GM21515 (cell line): ENCODE results near the gene HPS6.
A peak's percentile ranks its signal among the peaks of the same experiment; 100 is the strongest.
"Not testable (repeated sequence)": the region's sequence is repeated elsewhere in the genome, so short reads cannot be mapped to it uniquely, and the experiment has no call there.

Experiments
- ATAC-seq: cut with Tn5 transposase; IDR thresholded peaks from one replicate; pipeline ENCODE4 v1.9.1; 2021; ENCODE audit not compliant: unreplicated experiment

The HPS6 gene

DNA sequence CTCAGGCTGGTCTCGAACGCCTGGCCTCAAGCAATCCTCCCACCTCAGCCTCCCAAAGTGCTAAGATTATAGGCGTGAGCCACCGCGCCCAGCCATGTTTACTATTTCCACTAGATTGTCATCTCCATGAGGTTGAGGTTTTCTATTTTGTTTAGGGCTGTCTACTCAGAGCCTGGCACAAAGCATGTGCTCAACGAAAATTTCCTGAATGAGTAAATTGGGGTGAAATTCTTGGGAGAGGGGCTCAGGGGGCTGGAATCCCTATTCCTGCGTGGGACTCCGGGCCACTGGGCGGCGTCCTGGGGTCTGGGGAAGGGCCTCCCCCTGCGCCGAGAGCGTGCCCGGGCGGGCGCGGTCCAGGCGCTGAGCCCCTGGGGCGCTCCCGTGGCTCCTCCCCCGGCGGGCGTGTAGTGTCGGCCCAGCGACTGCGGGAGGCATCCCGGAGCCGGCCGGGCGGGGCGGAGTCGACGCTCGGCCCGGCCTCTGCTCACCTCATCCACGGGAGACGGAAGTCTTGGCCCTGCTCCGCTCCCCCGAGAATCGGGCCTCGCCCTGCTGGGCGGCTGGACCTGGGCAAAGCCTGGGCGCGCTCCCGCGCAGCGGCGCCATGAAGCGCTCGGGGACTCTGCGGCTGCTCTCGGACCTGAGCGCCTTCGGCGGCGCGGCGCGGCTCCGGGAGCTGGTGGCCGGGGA is at the start of gene HPS6:
TSS of gene HPS6 (plus strand) at position 482 of the 693 bp plus-strand sequence. CDS start at position 608, 126 bp downstream.
- peak; percentile 95 for ATAC-seq

DNA sequence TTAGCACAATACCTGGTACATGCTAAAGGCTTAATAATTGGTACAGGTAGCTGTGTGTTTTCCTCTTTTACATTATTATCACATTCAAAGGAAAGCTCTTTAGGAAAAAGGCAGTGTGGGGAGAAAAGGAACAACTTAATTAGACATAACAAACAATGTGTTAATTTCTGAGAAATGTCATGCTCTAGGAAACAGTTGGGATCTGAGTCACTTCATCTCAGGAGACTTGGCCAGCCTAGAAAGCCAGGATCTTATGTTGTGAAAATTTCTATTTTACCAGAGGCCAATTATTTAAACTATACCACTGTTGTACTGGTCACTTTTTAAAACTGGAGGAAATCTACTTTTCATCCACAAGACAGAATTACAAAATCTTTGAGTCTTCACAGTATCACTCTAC is 48.7 kb upstream of the HPS6 start:
- no peak for ATAC-seq

DNA sequence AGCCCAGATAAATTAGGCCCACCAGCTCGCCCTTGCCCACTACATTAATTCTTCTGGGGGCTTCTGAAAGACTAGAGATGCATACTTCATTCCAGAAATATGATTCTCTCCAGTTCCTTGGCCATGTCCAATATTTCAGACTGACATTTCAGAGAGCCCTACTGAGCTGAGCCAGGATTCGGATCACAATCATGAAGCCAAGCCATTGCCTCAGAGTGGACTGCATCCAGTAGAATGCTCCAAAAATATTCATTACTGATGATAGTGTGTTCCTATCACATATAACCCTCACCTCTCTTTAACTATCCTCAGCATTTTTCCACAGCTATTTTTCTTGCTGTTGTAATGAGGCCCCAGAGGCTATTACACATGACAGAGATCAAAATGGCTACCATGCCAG is 47.9 kb upstream of the HPS6 start:
- ATAC-seq = no peak

GRCh38 chr10:102020938-102021337 is 44.2 kb upstream of the HPS6 start:
- no peak for ATAC-seq

- no peak for ATAC-seq
These were observed 40.4 kb upstream of the HPS6 start for GRCh38 chr10:102024799-102025198.

DNA sequence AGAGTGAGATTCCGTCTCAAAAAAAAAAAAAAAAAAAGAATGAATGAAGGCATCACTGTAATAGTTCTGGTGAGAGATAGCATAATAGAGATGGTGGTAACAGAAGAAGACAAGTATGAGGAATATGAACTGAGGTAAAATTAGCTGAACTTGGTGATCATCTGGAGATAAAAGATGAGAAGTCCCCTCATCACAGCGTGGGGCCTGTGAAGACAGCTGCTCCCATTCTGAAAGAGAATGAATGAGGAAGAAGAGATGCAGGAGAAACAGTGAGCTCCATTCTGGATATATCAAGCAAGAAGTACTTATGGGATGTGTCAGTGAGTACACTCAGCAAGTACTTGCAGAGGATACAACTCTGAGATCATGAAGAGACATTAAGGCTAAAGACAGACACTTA is 37.9 kb upstream of the HPS6 start:
- no peak for ATAC-seq

- ATAC-seq = no peak
These were observed 31.4 kb upstream of the HPS6 start for GRCh38 chr10:102033787-102034186.

GRCh38 chr10:102035807-102036206 is 29.3 kb upstream of the HPS6 start:
- not testable (repeated sequence) for ATAC-seq

GRCh38 chr10:102038410-102038809 is 26.7 kb upstream of the HPS6 start:
- no peak for ATAC-seq

- ATAC-seq = no peak
These were observed 24.7 kb upstream of the HPS6 start for GRCh38 chr10:102040305-102041050.

DNA sequence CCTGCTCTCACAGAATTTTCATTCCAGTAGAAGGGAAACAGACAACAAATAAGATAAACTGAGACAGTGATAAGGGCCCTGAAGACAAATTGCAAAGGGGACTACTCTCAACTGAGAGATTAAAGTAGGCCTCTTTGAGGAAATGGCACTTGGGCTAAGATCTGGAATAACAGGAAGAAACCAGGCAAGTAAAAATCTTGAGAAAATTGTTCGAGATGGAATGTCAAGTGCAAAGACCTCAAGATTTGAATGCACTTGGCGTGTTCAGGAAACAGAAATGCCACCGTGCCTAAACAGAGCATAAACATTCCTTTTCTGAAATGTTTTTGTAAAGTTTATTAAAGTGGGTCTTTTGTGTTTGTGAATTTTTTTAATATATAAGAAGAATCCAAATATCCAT is 19.9 kb upstream of the HPS6 start:
- ATAC-seq = no peak

- no peak for ATAC-seq
These were observed 19.1 kb upstream of the HPS6 start for GRCh38 chr10:102046095-102046494.

- ATAC-seq = not testable (repeated sequence)
These were observed 10.1 kb upstream of the HPS6 start for GRCh38 chr10:102054881-102055646.

DNA sequence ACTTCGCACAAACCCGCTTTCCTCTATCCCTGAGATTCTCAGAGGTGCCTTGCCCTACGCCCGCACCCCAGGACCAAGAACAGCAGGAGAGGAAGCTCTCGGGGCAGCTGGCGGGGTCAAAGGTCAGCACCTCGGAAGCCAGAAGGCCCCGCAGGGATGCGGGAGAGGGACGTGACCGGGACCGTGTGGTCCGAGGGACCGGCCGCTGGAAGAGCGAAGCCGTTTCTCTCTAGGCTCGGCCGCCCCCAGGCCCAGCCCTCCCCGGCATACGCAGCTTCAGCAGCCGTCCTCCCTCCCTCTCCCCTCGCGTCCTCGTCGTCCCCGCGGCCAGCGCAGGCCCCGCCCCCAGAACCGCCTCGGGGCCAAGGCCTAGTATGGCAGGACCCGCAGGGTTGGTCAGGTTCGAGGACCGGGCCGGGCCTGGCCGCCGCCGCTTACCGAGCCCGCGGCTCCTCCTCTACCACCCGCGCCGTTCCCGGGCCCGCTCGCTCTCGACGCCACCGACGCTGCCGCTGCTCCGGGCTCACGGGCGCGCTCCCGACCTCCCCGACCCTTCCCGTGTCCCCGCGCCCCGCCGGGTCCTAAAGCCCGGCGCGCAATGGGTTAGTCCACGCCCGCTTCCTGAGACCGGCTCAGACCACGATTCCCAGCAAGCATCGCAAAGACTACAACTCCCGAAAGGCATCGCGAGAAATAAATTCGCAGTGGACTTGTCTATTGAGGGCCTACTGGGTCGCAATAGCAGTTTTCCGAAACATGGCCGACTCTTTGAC is 9.3 kb upstream of the HPS6 start, which contains the start of gene ARMH3:
TSS of gene ARMH3 (minus strand) at position 527 of the 773 bp plus-strand sequence. CDS start 16,059 bp downstream, outside the sequence.
- peak; percentile 93 for ATAC-seq

DNA sequence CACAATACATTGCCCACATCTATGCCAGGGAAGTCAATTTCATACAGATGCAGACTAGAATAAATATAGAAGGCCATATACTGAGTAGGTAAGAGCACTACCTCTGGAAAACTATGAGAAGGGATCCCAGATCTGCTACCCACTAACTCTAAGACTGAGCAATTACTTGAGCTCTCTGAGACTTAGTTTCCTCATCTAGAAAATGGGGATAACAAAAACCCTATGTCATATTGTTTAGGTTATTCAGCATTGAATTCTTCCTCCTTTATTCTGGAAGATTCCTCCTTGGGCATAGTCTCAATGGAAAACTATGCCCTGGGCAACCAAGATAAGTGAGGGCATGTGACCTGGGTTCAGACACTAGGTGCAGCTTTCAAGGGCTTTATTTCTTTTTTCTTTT is 5.2 kb upstream of the HPS6 start:
- ATAC-seq = no peak

GRCh38 chr10:102064503-102064867 is 664 bp upstream of the HPS6 start:
- no peak for ATAC-seq

GRCh38 chr10:102065561-102066398 is 631 bp downstream of the HPS6 start:
- peak; percentile 17 for ATAC-seq

DNA sequence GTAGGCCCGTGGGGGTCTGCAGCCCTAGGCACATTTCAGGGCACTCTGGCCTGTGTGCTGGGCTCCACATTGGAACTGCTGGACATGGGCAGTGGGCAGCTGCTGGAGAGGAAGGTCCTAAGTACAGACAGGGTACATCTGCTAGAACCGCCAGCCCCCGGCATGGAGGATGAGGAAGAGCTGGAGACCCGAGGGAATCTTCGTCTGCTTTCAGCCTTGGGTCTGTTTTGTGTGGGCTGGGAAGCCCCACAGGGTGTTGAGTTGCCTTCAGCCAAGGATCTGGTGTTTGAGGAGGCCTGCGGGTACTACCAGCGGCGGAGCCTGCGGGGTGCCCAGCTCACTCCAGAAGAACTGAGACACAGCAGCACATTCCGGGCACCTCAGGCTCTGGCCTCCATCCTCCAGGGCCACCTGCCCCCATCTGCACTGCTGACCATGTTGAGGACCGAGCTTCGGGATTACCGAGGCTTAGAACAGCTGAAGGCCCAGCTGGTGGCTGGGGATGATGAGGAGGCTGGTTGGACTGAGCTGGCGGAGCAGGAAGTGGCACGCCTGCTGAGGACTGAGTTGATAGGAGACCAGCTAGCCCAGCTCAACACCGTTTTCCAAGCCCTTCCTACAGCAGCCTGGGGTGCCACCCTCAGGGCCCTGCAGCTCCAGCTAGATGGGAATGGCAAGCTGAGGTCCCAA is 1.4 kb downstream of the HPS6 start:
- ATAC-seq = no peak
